Activated CD8-positive, alpha-beta memory T cell treated with anti-CD3 and anti-CD28 coated beads, Interleukin-2, amount 50 U/mL, for 24 hours (primary cell): ENCODE measurements around the gene TMEM17.

Experiments used
- DNase-seq: peaks from one replicate; pipeline ENCODE4 v3.0.0-alpha.2; 2020; ENCODE audit errors: extremely low read depth

Gene TMEM17

GRCh38 chr2:62511636-62512035 lies 5.6 kb upstream of the TMEM17 start:
- DNase-seq, result no peak

- DNase-seq, result no peak
These were observed 391 bp upstream of the TMEM17 start for GRCh38 chr2:62506421-62506750.

- DNase-seq, result no peak
These were observed 766 bp downstream of the TMEM17 start for GRCh38 chr2:62505109-62505749.

- DNase-seq, result no peak
These were observed 1.3 kb downstream of the TMEM17 start for GRCh38 chr2:62504657-62505056.

- no peak for DNase-seq
These were observed 4.0 kb downstream of the TMEM17 start for GRCh38 chr2:62501794-62502500.

GRCh38 chr2:62501069-62501468 lies 4.9 kb downstream of the TMEM17 start:
- DNase-seq, result no peak

GRCh38 chr2:62499430-62500060 lies 6.5 kb downstream of the TMEM17 start:
- DNase-seq, result no peak

- DNase-seq, result no peak
These were observed 7.3 kb downstream of the TMEM17 start for GRCh38 chr2:62498739-62499138.

- DNase-seq, result no peak
These were observed 10.2 kb downstream of the TMEM17 start for GRCh38 chr2:62495761-62496160.

- DNase-seq, result no peak
These were observed 13.9 kb downstream of the TMEM17 start for GRCh38 chr2:62492048-62492447.

- DNase-seq, result no peak
These were observed 16.3 kb downstream of the TMEM17 start for GRCh38 chr2:62489702-62490101.

GRCh38 chr2:62489162-62489561 lies 16.8 kb downstream of the TMEM17 start:
- DNase-seq, result no peak

GRCh38 chr2:62486439-62486765 lies 19.6 kb downstream of the TMEM17 start:
- DNase-seq, result no peak

- DNase-seq, result no peak
These were observed 20.1 kb downstream of the TMEM17 start for GRCh38 chr2:62485761-62486438.

GRCh38 chr2:62482558-62483352 lies 23.2 kb downstream of the TMEM17 start:
- no peak for DNase-seq

- DNase-seq, result no peak
These were observed 26.1 kb downstream of the TMEM17 start for GRCh38 chr2:62479917-62480316.

- DNase-seq, result no peak
These were observed 27.9 kb downstream of the TMEM17 start for GRCh38 chr2:62478093-62478580.

GRCh38 chr2:62477573-62477972 lies 28.4 kb downstream of the TMEM17 start:
- no peak for DNase-seq

- no peak for DNase-seq
These were observed 30.6 kb downstream of the TMEM17 start for GRCh38 chr2:62475172-62476011.

GRCh38 chr2:62474176-62474575 lies 31.8 kb downstream of the TMEM17 start:
- no peak for DNase-seq

- no peak for DNase-seq
These were observed 32.7 kb downstream of the TMEM17 start for GRCh38 chr2:62473246-62473827.
